Measurements from ENCODE around the gene USHBP1.

Gene USHBP1

DNA sequence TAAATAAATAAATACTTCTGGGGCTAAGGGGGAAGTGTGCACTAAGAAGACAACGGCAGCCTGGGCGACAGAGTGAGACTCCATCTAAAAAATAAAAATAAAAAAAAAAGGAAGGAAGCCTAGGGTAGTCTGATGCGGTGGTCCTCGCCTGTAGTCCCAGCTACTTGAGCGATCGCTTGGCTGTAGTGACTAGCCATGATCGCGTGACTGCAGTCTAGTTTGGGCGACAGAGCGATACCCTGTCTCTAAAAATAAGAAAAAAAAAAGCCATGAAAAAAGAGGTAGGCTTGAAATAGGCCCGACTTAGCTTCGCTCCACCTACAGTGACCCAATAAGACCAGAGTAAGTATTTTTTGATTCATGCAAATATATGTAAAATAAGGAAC, 2.0 kb upstream of the USHBP1 start:
- no peak for FAIRE-seq
- DNase-seq (ENCODE audit: insufficient read length, low spot score), result no peak

DNA sequence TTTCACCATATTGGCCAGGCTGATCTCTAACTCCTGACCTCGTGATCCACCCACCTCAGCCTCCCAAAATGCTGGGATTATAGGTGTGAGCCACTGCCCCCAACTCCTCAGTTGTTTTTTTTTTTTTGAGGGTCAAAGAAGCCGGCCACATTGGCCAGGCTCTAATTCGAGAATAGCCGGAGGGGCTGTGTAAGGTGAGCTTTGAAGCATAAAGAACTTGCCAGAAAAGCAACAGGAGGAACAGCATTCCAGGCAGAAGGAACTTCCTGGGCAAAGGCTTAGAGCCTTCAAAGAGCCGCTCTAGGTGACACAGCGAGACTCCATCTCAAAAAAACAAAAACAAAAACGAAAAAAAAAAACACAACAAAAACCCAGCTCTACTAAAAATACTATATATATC, 1.5 kb upstream of the USHBP1 start:
- DNase-seq (ENCODE audit: insufficient read length, low spot score) (no peak), FAIRE-seq (no peak)

DNA sequence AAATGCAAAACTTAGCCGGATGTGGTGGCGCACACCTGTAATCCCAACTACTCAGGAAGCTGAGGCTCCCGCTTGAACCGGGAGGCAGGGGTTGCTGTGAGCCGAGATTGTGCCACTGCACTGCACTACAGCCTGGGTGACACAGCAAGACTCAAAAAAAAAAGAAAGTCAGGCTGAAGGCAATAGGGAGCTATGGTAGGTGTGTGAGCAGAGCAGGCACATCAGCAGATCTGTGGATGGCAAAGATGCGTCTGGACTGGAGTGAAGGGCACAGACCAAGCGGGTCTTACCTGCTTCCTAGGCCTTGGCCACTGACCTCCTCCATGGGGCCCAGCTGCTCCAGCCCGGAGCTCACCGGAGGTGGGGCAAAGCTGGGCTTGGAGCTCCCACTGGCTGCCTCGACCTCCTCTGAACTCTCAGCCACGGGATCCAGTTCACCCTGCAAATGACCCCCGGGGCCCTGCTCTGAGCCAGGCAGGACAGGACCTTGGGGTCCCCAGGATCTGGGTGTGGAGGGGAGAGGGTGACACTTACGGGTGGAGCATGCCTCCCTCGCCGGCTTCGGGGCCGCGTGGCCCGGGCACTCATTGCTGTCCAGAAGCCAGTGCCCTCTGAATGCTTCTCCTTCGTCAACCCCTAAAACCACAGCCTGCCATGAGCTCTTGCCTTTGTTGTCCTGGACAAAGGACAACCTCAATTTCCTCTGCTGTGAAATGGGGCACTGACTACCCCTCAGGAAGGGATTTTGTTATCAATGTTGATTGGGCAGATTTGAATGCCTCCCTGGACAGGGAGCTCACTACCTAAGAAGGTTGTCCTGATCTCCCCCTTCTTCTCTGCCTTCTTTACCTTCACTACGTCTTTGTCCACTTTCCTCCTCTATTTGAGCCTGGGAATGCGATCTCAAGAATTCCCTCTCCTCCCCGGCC, 569 bp downstream of the USHBP1 start:
- no peak for DNase-seq (ENCODE audit: insufficient read length, low spot score)
- FAIRE-seq, result no peak

DNA sequence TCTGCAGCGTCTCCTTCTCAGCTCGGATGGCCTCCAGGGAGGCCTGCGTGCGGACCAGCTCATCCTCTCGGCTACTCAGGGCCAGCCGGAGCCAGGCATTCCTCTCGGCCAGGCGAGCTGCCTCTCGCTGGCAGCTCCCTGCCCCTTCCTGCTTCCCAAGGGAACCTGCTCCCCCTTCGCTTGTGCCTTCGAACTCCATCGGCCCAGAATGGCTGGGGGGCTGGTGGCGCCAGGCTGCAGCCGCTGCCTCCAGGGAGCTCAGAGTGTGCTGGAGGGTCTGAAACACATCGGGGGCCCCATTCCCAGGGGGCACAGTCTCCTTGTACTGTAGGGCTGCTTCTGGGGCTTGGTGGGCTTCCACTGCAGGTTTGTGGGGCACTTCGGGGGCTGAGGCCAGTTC, 2.0 kb downstream of the USHBP1 start:
- no peak for FAIRE-seq

DNA sequence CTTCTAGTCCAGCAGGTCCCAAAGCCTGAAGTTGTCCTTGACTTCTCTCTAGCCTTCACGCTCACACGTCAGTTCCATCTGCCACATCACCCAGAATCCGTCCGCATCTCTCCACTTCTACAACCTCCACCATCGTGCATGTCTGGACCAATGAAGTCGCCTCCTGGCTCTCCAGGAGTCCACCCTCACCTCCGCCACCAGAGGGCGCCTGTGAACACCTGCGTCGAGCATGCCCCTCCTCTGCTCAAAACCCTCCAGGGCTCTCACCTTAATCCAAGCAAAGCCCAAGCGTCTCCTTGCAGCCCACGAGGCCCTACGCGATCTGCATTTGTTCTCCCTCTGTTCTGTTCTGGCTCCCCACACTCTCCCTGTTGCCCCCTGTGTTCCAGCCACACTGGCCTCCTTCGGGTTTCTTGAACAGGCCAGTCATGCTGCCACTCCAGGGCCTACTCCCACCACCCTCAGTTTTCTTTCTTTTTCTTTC, 3.7 kb downstream of the USHBP1 start:
- DNase-seq (ENCODE audit: insufficient read length, low spot score), result peak; percentile 93
- FAIRE-seq, result peak; percentile 97

More for the DNA sequence above, 2.0 kb downstream of the USHBP1 start:
- DNase-seq (ENCODE audit: insufficient read length, low spot score), result no peak

DNA sequence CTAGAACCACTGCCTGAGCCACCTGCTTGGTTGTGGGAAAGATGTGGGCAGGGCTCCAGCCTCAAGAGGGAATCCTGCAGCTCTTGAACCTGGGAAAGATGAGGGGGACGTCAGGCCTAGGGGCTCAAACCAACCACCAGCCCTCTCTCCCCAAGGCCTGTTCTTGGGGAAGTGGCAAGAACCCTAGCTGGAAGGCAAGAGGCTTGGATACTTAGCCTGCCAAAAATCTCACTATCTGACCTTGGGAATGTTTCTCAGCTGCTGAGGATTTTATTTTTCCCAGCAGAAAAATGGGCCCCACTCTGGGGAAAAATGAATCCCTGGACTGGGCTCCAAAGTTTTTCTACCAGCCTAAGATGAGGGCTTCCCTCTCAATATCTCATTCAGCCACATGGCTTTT, 4.6 kb downstream of the USHBP1 start:
- FAIRE-seq, result no peak

DNA sequence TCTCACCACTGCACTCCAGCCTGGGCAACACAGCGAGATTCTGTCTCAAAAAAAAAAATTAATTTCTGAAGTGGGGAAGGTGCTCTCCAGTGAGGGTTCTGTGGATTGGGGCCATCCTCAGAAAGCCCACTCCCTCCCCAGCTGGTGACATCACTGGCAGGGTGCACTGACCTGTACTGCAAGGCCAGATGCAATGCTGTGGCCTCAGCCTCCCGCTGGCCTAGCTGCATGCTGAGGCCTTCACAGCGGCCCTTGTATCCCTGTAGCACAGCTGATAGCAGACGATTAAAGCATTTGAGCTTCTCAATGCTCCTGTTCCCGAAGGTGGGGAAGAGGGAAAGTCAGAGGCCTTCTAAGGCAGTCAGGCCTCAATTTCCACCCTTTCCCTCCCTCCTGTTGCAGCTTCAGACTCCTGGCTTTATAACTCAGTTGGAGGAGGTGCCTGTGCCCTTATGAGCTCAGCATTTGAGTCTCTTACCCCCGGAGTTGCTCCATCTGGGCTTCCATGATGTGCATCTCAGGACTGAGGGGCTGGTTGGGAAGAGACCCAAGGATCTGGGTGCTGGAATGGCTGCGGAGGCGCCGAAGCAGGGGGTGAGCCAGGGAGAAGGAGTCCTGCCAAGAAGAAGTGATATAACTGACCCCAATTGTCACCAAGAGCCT, 5.3 kb downstream of the USHBP1 start:
- no peak for FAIRE-seq
- DNase-seq (ENCODE audit: insufficient read length, low spot score), result no peak

More for the DNA sequence above, 4.6 kb downstream of the USHBP1 start:
- DNase-seq (ENCODE audit: insufficient read length, low spot score), result no peak

DNA sequence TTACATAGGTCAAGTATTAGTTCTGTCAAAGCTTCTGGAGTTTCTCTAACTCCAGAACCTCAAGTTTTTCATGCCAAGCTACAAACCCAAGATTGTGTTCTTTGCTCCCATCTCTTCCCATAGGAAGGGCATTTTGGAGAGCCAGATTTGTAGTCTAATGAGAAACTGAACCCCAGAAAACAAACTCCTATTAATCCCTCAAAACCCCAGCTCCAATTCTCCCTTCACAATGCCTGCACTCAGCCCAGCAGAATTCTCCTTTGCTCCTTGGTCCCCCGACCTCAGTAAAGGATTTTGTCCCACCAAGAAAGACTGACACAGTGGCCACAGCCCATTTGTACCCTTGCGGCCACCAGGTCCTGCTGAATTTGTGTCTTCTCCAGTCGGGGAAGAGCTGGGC, 8.4 kb downstream of the USHBP1 start:
- FAIRE-seq, result no peak
- DNase-seq (ENCODE audit: insufficient read length, low spot score), result no peak

DNA sequence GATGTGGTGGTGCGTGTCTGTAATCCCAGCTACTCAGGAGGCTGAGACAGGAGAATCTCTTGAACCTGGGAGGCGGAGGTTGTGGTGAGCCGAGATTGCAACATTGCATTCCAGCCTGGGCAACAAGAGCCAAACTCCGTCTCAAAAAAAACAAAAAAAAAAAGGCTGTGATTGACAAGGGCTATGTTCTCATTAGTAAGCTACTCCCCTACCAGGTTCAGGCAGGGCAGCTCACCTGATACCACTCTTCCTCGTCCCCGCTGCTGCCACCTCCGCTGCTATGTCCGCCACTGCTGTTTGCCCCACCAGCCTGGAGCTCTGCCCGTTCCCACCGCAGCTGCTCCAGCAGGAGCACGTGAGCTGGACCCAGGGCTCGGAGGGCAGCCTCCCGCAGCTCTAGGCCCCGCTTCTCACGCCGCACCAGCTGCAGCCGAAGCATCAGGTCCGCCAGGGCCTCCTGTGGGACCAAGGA, 9.4 kb downstream of the USHBP1 start:
- DNase-seq (ENCODE audit: insufficient read length, low spot score), result no peak
- no peak for FAIRE-seq

DNA sequence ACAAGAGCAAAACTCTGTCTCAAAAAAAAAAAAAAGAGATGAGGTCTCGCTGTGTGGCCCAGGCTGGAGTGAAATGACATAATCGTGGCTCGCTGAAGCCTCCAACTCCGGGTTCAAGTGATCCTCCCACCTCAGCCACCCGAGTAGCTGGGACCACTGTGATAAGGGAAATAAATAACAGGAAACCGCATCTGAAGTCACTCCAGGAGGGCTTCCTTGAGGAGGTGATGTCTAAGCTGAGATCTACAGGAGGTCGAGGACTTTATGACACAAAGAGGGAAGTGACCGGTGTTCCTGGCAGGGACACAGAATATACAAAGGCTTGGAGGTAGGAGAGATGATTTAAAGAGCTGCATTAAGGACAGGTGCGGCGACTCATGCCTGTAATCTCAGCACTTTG, 9.9 kb downstream of the USHBP1 start:
- DNase-seq (ENCODE audit: insufficient read length, low spot score), result no peak
- no peak for FAIRE-seq

DNA sequence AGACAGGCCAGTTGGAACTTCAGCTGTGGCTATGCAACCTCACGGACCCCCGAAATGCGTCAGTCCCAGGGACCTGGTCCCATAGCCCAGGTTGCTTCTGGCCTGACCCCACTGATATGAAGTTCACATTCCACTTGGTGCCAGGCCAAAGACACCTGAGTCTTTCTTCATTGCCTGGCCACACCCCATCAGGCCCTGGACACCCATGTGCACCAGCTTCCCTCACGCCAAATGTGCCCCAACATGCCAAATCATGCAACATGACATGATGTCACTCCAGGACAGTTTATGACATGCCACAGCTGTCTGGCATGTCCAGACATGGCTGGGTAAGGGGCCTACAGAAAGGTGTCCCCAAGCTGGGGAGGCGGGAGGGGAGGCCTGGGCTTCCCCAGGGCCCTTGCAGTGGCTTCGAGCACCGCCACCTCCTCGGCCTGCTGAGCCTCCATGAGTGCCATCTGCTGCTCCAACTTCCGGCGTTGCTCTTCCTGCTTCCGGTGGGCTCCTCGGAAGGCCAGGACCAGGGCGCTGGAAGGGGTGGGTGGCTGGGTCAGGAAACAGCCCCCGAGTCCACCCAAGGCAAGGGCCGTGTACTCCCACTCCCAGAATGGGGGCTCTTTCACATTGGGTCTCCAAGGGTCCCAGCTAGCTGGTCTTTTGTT, 14.5 kb downstream of the USHBP1 start:
- no peak for FAIRE-seq
- no peak for DNase-seq (ENCODE audit: insufficient read length, low spot score)

DNA sequence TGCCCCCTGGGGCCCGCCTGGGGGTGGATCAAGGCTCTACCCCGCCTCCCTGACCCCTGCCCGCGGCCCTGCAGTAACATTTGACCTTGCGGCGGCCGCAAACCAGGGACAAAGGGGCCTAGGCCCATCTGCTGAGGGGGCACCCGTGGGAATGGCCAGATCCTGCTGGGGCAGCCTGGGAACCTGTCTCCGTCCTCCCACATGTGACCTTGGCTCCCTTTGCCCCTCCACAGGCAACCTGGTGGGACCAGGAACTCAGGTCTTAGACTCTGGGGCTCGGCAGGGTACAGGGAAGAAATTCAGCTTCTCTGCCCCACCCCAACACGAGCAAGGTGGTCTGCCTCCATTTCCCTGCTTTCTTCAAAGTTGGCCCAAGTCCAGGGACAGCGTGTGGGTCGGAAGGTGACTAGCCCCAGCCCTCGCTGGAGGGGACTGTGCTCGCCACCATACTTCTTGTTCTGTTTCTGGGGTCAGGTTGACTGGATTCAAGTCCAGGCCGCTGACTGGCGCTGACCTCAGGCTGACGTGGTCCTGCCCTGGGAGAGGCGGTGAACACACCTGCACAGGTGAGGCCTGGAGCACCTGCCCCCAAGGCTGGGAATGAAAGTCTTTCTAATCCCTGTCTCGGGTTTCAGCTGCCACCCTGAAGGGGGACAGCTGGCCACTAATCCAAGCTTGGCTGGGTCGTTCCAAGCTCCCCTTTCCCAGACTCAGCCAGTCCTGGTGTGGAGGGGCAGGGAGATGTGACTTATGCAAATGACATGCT, 16.4 kb downstream of the USHBP1 start:
- DNase-seq (ENCODE audit: insufficient read length, low spot score) (no peak), FAIRE-seq (no peak)

DNA sequence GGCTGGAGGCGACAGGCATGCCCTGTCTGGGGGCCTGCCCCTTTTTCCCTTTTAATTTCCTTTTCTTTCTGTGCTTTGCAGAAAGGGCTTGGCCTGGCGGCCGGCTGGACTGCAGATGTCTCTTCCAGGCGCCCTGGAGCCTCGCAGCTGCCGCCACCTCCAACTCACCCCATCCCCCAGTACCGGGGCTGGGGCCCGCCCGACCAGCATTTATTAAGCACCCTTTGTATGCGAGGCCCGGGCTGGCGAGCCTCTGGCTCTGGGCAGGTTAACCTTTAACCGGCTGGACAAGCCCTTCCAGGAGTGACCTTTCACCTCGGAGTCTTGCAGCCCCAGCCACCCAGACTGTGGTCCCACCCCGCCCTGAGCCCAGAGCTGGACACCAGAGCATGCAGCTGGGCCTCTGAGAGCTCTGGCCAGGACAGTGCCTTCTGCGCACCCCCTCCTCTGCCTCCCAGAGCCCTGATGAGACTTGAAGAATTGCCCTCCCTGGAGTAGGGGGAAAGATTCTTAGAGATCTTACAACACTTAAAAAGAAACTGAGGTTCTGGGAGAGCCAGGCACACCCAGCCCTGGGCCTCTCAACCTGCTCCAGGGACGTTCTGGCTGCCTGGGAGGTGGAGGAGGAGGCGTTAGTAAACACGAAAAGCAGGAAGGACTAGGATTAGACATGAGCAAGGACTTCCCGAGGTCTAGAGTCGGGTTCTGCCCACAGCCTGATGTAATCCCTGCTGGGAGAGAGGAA, 17.7 kb downstream of the USHBP1 start:
- DNase-seq (ENCODE audit: insufficient read length, low spot score) (no peak), FAIRE-seq (no peak)

DNA sequence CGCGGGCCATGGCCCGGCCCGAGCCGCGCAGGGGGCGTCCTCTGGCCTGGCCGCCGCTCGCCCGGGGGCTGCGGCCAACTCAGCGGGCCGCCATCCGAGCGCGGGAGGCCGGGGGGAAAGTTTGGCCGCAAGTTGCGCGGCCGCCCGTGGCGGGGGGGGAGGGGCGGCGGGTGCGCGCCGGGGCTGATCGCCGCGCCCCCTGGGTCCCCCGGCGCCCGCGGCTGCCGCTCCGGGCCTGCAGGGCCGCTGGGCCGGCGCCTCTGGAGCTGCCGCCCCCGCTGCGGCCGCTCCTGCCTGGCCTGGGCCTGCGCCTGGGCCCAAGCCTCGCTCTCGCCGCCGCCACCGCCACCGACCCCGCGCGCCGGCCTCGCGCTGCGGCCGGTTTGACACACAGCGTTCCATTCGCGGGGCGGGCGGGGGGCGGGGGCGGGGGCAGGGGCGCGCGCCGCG, 19.0 kb downstream of the USHBP1 start, which contains the start of gene NR2F6:
NR2F6 (minus strand) TSS at position 385 of the 450 bp plus-strand sequence. CDS start 699 bp downstream, outside the sequence.
- DNase-seq (ENCODE audit: insufficient read length, low spot score), result peak; percentile 93
- FAIRE-seq, result no peak

DNA sequence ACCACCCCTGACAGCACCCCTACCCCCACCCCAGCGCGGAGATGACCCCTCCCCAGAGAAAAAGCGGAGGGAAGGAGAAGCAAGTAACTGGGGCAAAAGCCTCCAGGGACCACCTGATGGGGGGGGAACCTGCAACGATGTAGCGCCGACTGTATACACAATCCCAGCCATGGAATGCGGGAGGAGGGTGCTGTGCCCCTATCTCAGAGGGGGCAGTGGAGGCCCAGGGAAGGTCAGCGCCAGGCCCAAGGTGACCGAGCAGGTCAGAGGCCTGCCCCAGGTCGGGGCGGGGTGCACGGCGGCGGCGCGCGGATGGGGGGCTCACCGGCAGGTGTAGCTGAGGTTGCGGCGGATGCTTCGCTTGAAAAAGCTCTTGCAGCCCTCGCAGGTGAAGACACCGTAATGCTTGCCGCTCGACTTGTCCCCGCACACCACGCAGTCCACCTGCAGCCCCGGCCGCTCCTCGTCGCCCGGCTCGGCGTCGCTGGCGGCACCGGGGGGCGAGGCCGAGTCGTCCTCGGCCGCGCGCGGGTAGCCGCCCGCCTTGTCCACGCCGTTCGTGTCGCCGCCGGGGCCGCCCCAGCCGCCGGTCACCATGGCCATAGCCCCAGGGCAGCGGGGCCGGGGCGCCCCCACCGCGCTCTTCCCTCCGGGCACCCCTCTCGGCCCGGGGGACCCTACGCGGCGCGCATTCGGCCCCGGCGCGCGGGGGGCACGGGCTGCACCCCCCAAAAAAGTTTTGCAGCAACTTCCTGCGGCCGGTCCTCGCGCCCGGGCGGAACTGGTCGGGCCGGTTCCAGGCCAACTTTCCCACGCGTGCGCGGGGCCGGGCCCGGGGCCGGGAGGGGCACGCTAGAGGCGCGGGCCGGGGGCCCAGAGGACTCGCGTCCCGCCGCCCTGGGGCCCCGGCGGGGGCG, 19.7 kb downstream of the USHBP1 start:
- DNase-seq (ENCODE audit: insufficient read length, low spot score), result no peak
- FAIRE-seq, result no peak

DNA sequence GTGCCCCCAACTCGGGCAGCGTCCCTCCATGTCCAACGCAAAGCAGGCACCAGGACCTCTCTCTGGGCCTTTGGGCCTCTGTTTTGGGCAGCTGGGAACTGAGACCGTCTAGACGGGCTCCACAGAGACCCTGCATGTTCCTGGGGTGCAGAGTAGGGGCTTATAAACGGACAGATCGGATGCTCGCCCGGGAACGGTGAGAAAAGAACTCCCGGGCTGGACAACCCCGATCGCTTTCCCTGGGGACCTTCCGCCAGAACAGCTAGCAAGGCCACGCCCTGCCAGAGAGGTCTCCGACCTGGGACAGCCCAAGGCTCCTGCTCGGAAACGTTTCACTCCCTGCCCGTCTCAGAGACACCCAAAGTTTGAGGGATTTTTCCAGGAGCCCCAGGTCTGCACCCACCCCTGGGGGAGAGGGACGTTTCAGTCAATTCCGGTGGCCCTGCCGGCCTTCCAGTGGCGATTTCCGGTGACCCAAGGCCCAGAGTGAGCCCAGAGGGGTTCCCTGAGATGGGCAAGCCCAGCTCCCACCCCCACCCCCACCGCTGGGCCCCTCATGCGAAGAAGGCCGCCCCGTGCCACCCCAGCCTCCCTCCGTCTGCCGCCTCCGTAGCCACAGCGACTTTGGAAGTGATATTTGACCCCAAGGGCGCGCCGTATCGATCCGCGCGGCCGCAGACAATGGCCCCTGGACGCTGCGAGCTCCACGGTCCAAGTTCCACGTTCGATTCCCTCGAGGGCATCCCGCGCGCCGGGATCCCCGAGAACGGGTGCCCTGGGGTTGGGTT, 20.5 kb downstream of the USHBP1 start:
- FAIRE-seq, result no peak
- DNase-seq (ENCODE audit: insufficient read length, low spot score), result no peak

DNA sequence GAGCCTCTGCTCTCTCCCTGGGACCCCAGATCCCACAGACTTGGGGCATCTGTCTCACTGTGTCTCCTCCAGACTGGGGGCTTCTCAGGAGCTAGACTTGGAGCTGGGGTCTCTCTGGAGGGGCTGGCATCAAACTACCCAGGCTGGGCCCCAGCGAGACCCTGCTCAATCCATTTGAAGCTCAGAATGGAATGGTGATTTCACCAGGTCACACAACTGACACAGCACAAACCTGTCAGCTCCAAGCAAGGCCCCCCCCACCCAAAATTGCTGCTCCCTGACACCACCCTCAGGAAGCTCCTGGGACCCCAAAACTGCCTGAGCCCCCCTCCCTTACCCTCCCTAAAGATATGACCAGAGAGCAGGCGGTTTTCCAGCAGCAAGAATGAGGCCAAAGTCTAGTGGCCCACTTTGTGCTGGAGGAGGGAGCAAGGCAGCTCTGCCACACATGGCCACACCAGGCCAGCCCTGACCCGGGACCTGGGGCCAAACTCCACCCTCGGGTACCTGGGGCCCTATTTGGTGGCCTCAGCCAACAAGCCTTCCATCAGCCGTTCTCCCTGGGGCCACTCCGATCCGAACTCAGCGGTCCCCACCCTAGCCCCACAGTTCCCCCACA, 21.2 kb downstream of the USHBP1 start:
- FAIRE-seq, result no peak
- DNase-seq (ENCODE audit: insufficient read length, low spot score), result no peak
